HG03342 (cell line): ENCODE data around the gene TMEM108.

Source experiments
- ATAC-seq: cut with Tn5 transposase; IDR thresholded peaks from one replicate; pipeline ENCODE4 v1.9.1; 2021; ENCODE audit warnings: mild to moderate bottlenecking, moderate library complexity; ENCODE audit not compliant: unreplicated experiment

The TMEM108 gene

GRCh38 chr3:133408961-133409360 is 370.8 kb downstream of the TMEM108 start:
- no peak for ATAC-seq

- ATAC-seq: no peak
Observed at GRCh38 chr3:133410191-133410892, 372.2 kb downstream of the TMEM108 start.

GRCh38 chr3:133412183-133413132 is 374.3 kb downstream of the TMEM108 start:
- no peak for ATAC-seq

- ATAC-seq: no peak
Observed at GRCh38 chr3:133413161-133414020, 375.2 kb downstream of the TMEM108 start.

GRCh38 chr3:133414021-133414392 is 375.8 kb downstream of the TMEM108 start:
- ATAC-seq: no peak

GRCh38 chr3:133418361-133418760 is 380.2 kb downstream of the TMEM108 start:
- ATAC-seq: no peak

GRCh38 chr3:133419151-133419909 is 381.1 kb downstream of the TMEM108 start:
- ATAC-seq: no peak

GRCh38 chr3:133424937-133425869 is 387.0 kb downstream of the TMEM108 start:
- ATAC-seq: no peak

- no peak for ATAC-seq
Observed at GRCh38 chr3:133425898-133426297, 387.7 kb downstream of the TMEM108 start.

- no peak for ATAC-seq
Observed at GRCh38 chr3:133426721-133427120, 388.5 kb downstream of the TMEM108 start.

- ATAC-seq: no peak
Observed at GRCh38 chr3:133428552-133428951, 390.4 kb downstream of the TMEM108 start.

GRCh38 chr3:133429063-133429462 is 390.9 kb downstream of the TMEM108 start:
- no peak for ATAC-seq

- ATAC-seq: no peak
Observed at GRCh38 chr3:133439563-133439962, 401.4 kb downstream of the TMEM108 start.

- ATAC-seq: no peak
Observed at GRCh38 chr3:133440652-133441051, 402.5 kb downstream of the TMEM108 start.

GRCh38 chr3:133441867-133442270 is 403.7 kb downstream of the TMEM108 start:
- peak; percentile 76 for ATAC-seq

- no peak for ATAC-seq
Observed at GRCh38 chr3:133442518-133442917, 404.3 kb downstream of the TMEM108 start.

- ATAC-seq: no peak
Observed at GRCh38 chr3:133443649-133444422, 405.6 kb downstream of the TMEM108 start.

- no peak for ATAC-seq
Observed at GRCh38 chr3:133444423-133444774, 406.2 kb downstream of the TMEM108 start.

GRCh38 chr3:133445108-133445507 is 406.9 kb downstream of the TMEM108 start:
- ATAC-seq: no peak
